H9 (cell line): Measurements from ENCODE around the gene PSMD8. TPM values are rescaled to one million over a fixed set of nuclear protein-coding genes. Genes with fewer than 3 reads are reported as not detected.

Source experiments
- DNase-seq: peaks from one replicate; pipeline ENCODE4 v3.0.0-alpha.2; 2017
- H2AFZ ChIP-seq: one replicate; pipeline ENCODE4 v1.6.1; 2013; ENCODE audit warnings: mild to moderate bottlenecking, low read length, control low read depth, moderate library complexity
- H2AK5ac ChIP-seq: 2 replicates; pipeline ENCODE4 v1.6.1; 2013; ENCODE audit warnings: low read length, control low read depth, mixed read lengths; ENCODE audit not compliant: insufficient read length
- H2BK120ac ChIP-seq: one replicate; pipeline ENCODE4 v1.6.1; 2013; ENCODE audit warnings: low read depth, mild to moderate bottlenecking, low read length, control low read depth, inconsistent platforms; ENCODE audit not compliant: poor library complexity, severe bottlenecking
- H2BK12ac ChIP-seq: 2 replicates; pipeline ENCODE4 v1.6.1; 2013; ENCODE audit warnings: low read length, control low read depth, mixed read lengths, low read depth; ENCODE audit not compliant: insufficient read length
- H2BK15ac ChIP-seq: 2 replicates; pipeline ENCODE4 v1.6.1; 2013; ENCODE audit warnings: low read depth, low read length, control low read depth
- H2BK20ac ChIP-seq: one replicate; pipeline ENCODE4 v1.6.1; 2013; ENCODE audit warnings: low read depth, mild to moderate bottlenecking, low read length, control low read depth, inconsistent platforms; ENCODE audit not compliant: poor library complexity, severe bottlenecking
- H2BK5ac ChIP-seq: 2 replicates; pipeline ENCODE4 v1.6.1; 2013; ENCODE audit warnings: low read length, control low read depth, mixed read lengths; ENCODE audit not compliant: insufficient read length
- H3K14ac ChIP-seq: 2 replicates; pipeline ENCODE4 v1.6.1; 2013; ENCODE audit warnings: low read length, control low read depth; ENCODE audit not compliant: insufficient read depth
- H3K18ac ChIP-seq: 2 replicates; pipeline ENCODE4 v1.6.1; 2013; ENCODE audit warnings: low read depth, mild to moderate bottlenecking, mixed read lengths, low read length, control low read depth; ENCODE audit not compliant: insufficient read length
- H3K23ac ChIP-seq: 2 replicates; pipeline ENCODE4 v1.6.1; 2013; ENCODE audit warnings: low read length, control low read depth, mixed read lengths, low read depth; ENCODE audit not compliant: insufficient read length
- H3K23me2 ChIP-seq: 2 replicates; pipeline ENCODE4 v1.6.1; 2013; ENCODE audit warnings: low read depth, mild to moderate bottlenecking, mixed read lengths, low read length, control low read depth; ENCODE audit not compliant: insufficient read length, poor library complexity, severe bottlenecking
- H3K27ac ChIP-seq: 2 replicates; pipeline ENCODE4 v1.5.1; 2013; ENCODE audit warnings: low read length, control low read depth, mixed read lengths, low read depth; ENCODE audit not compliant: insufficient read length
- H3K27me3 ChIP-seq: 2 replicates; pipeline ENCODE4 v1.6.1; 2013; ENCODE audit warnings: low read length, control low read depth, inconsistent platforms; ENCODE audit not compliant: insufficient read depth
- H3K4ac ChIP-seq: 2 replicates; pipeline ENCODE4 v1.6.1; 2013; ENCODE audit warnings: low read depth, mild to moderate bottlenecking, control low read depth, inconsistent platforms, low read length, moderate library complexity
- H3K4me1 ChIP-seq: 2 replicates; pipeline ENCODE4 v1.6.1; 2013; ENCODE audit warnings: low read length, control low read depth, inconsistent platforms; ENCODE audit not compliant: insufficient read depth
- H3K4me2 ChIP-seq: 2 replicates; pipeline ENCODE4 v1.6.1; 2013; ENCODE audit warnings: low read length, control low read depth, mixed read lengths; ENCODE audit not compliant: insufficient read length, insufficient read depth
- H3K56ac ChIP-seq: 2 replicates; pipeline ENCODE4 v1.6.1; 2013; ENCODE audit warnings: low read depth, mild to moderate bottlenecking, mixed read lengths, low read length, control low read depth; ENCODE audit not compliant: insufficient read length
- H3K79me1 ChIP-seq: 2 replicates; pipeline ENCODE4 v1.6.1; 2013; ENCODE audit warnings: low read depth, mild to moderate bottlenecking, moderate library complexity, low read length, control low read depth, inconsistent platforms; ENCODE audit not compliant: insufficient read depth, poor library complexity, severe bottlenecking
- H3K79me2 ChIP-seq: 2 replicates; pipeline ENCODE4 v1.6.1; 2013; ENCODE audit warnings: low read length, control low read depth, inconsistent platforms; ENCODE audit not compliant: insufficient read depth
- H3K9ac ChIP-seq: 2 replicates; pipeline ENCODE4 v1.6.1; 2013; ENCODE audit warnings: low read length, control low read depth, mixed read lengths; ENCODE audit not compliant: insufficient read length; ENCODE audit errors: extremely low read depth
- H3K9me3 ChIP-seq: one replicate; pipeline ENCODE4 v1.6.1; 2013; ENCODE audit warnings: low read depth, low read length, inconsistent platforms; ENCODE audit not compliant: control insufficient read depth
- H3T11ph ChIP-seq: one replicate; pipeline ENCODE4 v1.6.1; 2013; ENCODE audit warnings: mild to moderate bottlenecking, low read length, control low read depth, inconsistent platforms
- H4K20me1 ChIP-seq: one replicate; pipeline ENCODE4 v1.6.1; 2013; ENCODE audit not compliant: control insufficient read depth, insufficient read length, insufficient read depth
- H4K5ac ChIP-seq: 2 replicates; pipeline ENCODE4 v1.6.1; 2013; ENCODE audit warnings: low read depth, mild to moderate bottlenecking, mixed read lengths, low read length, control low read depth; ENCODE audit not compliant: insufficient read length
- H4K8ac ChIP-seq: replicated peaks from 2 replicates; pipeline ENCODE4 v1.6.1; 2013; ENCODE audit warnings: low read length, control low read depth, mixed read lengths, low read depth; ENCODE audit not compliant: insufficient read length
- H4K91ac ChIP-seq: 2 replicates; pipeline ENCODE4 v1.6.1; 2013; ENCODE audit warnings: low read depth, mild to moderate bottlenecking, moderate library complexity, mixed read lengths, low read length, control low read depth; ENCODE audit not compliant: insufficient read length
- H3K27ac Mint-ChIP-seq, 3 experiments: 2 replicates in 2 of 3; 3 replicates in 1 of 3; pipeline ENCODE4 v1.8.0; 2020 to 2021; ENCODE audit warnings: mixed read lengths in 3 of 3, mild to moderate bottlenecking in 1 of 3, moderate library complexity in 1 of 3
- H3K27me3 Mint-ChIP-seq: 2 replicates; pipeline ENCODE4 v1.8.0; 2021; ENCODE audit warnings: low read depth, mild to moderate bottlenecking, moderate library complexity, mixed read lengths
- H3K36me3 Mint-ChIP-seq, 3 experiments: 2 replicates in 2 of 3; 3 replicates in 1 of 3; pipeline ENCODE4 v1.8.0; 2020 to 2021; ENCODE audit warnings: low read depth in 3 of 3, mixed read lengths in 3 of 3; ENCODE audit not compliant: insufficient read depth in 1 of 3
- H3K4me1 Mint-ChIP-seq, 2 experiments: 2 replicates each; pipeline ENCODE4 v1.8.0; 2020; ENCODE audit warnings: mixed read lengths in 2 of 2
- H3K4me3 Mint-ChIP-seq, 2 experiments: 2 replicates in 1 of 2; 3 replicates in 1 of 2; pipeline ENCODE4 v1.8.0; 2020 to 2021; ENCODE audit warnings: mild to moderate bottlenecking in 2 of 2, mixed read lengths in 2 of 2, moderate library complexity in 1 of 2
- H3K9me3 Mint-ChIP-seq, 2 experiments: 2 replicates in 1 of 2; 3 replicates in 1 of 2; pipeline ENCODE4 v1.8.0; 2020; ENCODE audit warnings: mild to moderate bottlenecking in 2 of 2, mixed read lengths in 2 of 2, moderate library complexity in 1 of 2
- WGBS: extraction: QIAGEN DNeasy Blood & Tissue Kit; methylation state at CpG from one replicate; pipeline ENCODE4 v1.1.7; 2013; ENCODE audit warnings: missing lambda C conversion rate, low lambda C conversion rate, mixed read lengths; ENCODE audit not compliant: insufficient read length; ENCODE audit errors: extremely low coverage; 5-methylcytosine and 5-hydroxymethylcytosine counted together
- total RNA-seq: library from RNA; stranded (reverse); gene quantifications from 2 replicates; pipeline ENCODE4 v1.2.1, GENCODE V29; 2021
- TF ChIP-seq, protein P1 (sequence below): fragments of 200-600 bp; sonication (generic); conservative IDR thresholded peaks from 3 replicates; pipeline ENCODE4 v1.8.0; 2021; ENCODE audit warnings: antibody characterized with exemption, mild to moderate bottlenecking

The PSMD8 gene
- total RNA-seq, 1 experiment from 2014 or later: 189 TPM

DNA sequence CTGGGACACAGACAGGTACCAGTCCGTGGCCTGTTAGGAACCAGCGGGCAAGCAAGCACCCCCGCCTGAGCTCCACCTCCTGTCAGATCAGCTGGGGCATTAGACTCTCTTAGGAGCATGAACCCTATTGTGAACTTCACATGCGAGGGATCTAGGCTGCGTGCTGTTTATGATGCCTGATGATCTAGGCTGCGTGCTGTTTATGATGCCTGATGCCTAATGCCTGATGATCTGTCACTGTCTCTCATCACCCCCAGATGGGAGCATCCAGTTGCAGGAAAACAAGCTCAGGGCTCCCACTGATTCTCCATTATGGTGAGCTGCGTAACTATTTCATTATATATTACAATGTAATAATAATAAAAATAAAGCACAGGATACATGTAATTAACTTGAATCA lies 48.1 kb downstream of the PSMD8 start:
- peaks cover 11 to 19% of the 10 kb centered on the region in 2 experiments for H3K4me1 Mint-ChIP-seq
- Histone ChIP-seq H3K14ac (no peak overlapping the region), H2AK5ac (no peak overlapping the region), H3T11ph (no peak overlapping the region), H3K27ac (no peak overlapping the region), H3K4me1 (no peaks in the 10 kb centered on the region; the same call in 1 of the 2 replicates), H4K91ac (no peak overlapping the region), H4K8ac (no peak overlapping the region), H2AFZ (no peak overlapping the region), H4K20me1 (no peaks in the 10 kb centered on the region), H3K4me2 (no peak overlapping the region), H2BK5ac (no peak overlapping the region), H3K4ac (no peak overlapping the region), H3K9ac (no peak overlapping the region), H2BK20ac (no peak overlapping the region), H3K23ac (no peak overlapping the region), H2BK120ac (no peak overlapping the region), H3K56ac (no peak overlapping the region), H2BK15ac (no peak overlapping the region), H3K9me3 (no peaks in the 10 kb centered on the region), H3K79me2 (no peaks in the 10 kb centered on the region), H3K79me1 (no peaks in the 10 kb centered on the region), H4K5ac (no peak overlapping the region), H3K18ac (no peak overlapping the region), H3K27me3 (no peaks in the 10 kb centered on the region), H2BK12ac (no peak overlapping the region), H3K23me2 (peaks cover 11% of the 10 kb centered on the region)
- H3K27me3 Mint-ChIP-seq: peaks cover 26% of the 10 kb centered on the region
- H3K36me3 Mint-ChIP-seq: no peaks in the 10 kb centered on the region
- H3K4me3 Mint-ChIP-seq: no peak overlapping the region
- no peak overlapping the region; a peak in 2 of 7 replicates for H3K27ac Mint-ChIP-seq
- no CpG with 5 or more reads among the region's 7 CpGs for WGBS
- no peak for DNase-seq
- TF ChIP-seq, protein P1, sequence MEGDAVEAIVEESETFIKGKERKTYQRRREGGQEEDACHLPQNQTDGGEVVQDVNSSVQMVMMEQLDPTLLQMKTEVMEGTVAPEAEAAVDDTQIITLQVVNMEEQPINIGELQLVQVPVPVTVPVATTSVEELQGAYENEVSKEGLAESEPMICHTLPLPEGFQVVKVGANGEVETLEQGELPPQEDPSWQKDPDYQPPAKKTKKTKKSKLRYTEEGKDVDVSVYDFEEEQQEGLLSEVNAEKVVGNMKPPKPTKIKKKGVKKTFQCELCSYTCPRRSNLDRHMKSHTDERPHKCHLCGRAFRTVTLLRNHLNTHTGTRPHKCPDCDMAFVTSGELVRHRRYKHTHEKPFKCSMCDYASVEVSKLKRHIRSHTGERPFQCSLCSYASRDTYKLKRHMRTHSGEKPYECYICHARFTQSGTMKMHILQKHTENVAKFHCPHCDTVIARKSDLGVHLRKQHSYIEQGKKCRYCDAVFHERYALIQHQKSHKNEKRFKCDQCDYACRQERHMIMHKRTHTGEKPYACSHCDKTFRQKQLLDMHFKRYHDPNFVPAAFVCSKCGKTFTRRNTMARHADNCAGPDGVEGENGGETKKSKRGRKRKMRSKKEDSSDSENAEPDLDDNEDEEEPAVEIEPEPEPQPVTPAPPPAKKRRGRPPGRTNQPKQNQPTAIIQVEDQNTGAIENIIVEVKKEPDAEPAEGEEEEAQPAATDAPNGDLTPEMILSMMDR: no peak
- H3K9me3 Mint-ChIP-seq: no peaks in the 10 kb centered on the region
